GM21526 (cell line): ENCODE results near the gene DTYMK.

Experiments used
- ATAC-seq: cut with Tn5 transposase; IDR thresholded peaks from one replicate; pipeline ENCODE4 v1.9.1; 2021; ENCODE audit warnings: moderate library complexity; ENCODE audit not compliant: unreplicated experiment, low FRiP score

Gene DTYMK

GRCh38 chr2:241652722-241653121 lies 33.9 kb downstream of the DTYMK start:
- no peak for ATAC-seq

DNA sequence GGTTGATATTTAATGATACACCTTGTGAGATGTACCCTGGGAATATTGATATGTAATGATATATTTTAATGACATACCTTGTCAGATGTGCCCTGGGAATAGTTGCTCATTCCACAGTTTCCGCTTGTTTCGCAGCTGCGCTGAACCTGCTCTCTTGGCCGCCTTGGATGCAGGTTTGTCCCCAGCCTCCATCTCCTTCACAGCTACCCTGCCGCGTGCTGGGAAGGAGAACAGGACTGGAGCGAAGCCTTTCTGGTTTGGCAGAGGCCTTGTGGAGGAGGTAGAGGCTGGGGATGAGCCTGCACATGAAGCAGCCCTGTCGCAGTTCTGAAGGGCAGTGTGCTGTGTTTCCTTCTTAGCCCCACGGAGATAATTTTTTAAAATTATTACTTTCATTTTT lies 34.5 kb downstream of the DTYMK start:
- no peak for ATAC-seq

GRCh38 chr2:241649927-241650326 lies 36.7 kb downstream of the DTYMK start:
- no peak for ATAC-seq

GRCh38 chr2:241649404-241649803 lies 37.2 kb downstream of the DTYMK start:
- no peak for ATAC-seq

DNA sequence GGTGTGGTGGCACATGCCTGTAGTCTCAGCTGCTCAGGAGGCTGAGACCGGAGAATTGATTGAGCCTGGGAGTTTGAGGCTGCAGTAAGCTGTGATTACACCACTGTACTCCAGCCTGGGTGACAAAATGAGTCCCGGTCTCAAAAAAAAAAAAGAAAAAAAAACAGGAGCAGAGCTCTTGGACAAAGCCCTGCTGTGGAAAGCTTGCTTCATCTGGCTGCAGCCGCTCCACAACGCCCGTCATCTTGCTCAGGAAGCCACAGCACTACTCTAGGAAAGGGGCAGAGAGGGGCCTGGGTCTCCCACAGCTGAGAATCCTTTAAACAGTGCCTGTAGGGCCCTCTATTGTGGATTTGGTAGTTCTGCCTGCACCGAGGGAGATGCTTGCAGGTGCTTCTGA lies 38.2 kb downstream of the DTYMK start:
- no peak for ATAC-seq

- ATAC-seq = no peak
Observed at GRCh38 chr2:241645915-241646645, 40.5 kb downstream of the DTYMK start.

GRCh38 chr2:241645056-241645914 lies 41.3 kb downstream of the DTYMK start:
- ATAC-seq = no peak

- no peak for ATAC-seq
Observed at GRCh38 chr2:241641631-241642030, 45.0 kb downstream of the DTYMK start.

DNA sequence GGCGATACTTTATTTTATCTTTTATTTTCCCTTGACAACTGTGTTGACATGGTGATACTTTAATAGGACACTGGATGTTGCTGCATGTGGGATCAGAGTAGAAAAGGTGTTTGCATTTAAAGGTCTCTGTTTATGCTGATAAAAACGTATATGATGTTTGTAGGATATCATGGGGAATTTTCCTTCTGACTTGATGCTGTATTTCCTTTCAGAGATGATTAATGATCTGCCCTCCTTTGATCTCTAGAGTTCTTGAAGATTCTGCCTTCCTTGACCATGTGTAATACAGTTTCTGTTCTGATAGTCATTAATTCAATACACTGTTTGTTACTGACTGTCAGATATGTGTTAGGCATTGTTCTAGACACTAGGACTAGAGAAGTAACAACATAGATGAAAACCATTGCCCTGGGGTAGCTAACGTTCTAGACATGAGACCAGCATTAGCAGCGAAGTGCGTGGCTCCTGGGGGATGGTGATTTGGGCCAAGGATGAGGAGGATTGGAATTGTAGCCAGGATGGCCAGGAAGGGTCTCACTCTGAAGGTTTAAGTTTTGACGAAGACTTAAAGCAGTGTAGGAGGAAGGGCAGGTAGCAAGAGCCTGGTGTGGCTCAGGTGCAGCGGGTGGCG lies 46.3 kb downstream of the DTYMK start:
- ATAC-seq = no peak

GRCh38 chr2:241639385-241639784 lies 47.2 kb downstream of the DTYMK start:
- no peak for ATAC-seq

DNA sequence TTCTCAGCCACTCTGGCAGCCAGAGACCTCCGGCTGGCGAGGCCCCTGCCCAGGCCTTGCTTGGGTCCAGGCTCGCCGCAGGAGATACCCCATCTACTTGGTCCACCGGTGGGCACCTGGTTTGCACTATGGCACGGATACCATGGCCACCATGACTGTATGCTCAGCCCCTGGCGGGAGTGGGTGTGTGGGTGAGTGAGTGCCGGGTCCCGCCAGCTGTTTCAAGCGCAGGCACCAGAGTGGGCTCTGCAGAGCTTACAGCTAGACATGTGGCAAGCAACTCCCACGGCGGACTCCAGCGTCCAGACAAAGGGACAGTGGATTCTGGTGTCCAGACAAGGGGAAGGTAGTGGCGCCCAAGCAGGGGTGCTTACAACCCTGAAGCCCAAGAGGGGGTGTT lies 47.7 kb downstream of the DTYMK start:
- ATAC-seq = no peak

DNA sequence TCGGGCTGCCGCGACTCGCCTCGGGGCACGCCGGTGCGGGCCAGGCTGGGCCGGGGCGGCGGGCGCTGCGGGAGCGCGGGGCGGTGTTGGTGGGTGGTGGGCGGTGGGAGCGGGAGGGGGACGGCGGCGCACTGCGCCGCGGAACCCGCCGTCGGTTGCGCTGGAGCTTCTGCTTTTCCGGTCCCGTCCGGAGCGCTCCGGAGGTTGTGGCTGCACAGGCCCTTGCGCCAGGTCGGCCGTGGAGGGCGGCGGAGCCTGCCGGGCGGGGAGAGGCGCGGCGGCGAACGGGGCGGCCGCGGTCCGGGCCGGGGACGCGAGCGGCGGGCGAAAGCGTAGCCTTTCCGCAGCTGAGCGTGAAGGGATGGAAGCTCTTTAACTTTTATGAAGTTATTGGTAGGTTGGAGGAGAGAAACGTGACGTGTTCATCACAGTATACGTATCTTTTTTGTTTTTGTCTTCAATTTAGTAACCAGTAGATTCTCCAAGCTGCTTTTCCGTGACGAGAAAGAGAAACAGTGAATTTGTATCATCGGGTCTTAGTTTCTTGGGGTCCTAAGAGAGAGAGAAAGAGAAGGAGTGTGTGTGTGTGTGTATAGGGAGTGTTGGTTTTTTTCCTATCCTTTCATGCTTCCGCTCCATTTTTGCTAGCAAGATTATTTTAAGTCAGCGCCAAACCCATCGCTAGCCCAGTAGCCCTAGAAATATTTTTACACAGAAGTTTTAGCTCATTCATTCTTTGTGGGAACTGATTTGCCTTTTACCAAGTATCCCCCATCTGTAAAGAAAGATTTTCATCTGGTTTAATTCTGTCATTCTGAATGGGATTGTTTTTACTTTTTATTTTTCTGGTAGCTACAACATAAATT lies 48.6 kb downstream of the DTYMK start:
- peak; percentile 28 for ATAC-seq

- peak; percentile 50 for ATAC-seq
Observed at GRCh38 chr2:241637018-241637794, 49.4 kb downstream of the DTYMK start, which contains the start of the genes ATG4B and THAP4. ATG4B (plus strand) TSS chr2:241637693; CDS start chr2:241637715, 22 bp downstream. THAP4 (minus strand) TSS chr2:241637158; CDS start chr2:241637017, 141 bp downstream.

- ATAC-seq = peak; percentile 24
Observed at GRCh38 chr2:241636182-241637017, 50.2 kb downstream of the DTYMK start.

DNA sequence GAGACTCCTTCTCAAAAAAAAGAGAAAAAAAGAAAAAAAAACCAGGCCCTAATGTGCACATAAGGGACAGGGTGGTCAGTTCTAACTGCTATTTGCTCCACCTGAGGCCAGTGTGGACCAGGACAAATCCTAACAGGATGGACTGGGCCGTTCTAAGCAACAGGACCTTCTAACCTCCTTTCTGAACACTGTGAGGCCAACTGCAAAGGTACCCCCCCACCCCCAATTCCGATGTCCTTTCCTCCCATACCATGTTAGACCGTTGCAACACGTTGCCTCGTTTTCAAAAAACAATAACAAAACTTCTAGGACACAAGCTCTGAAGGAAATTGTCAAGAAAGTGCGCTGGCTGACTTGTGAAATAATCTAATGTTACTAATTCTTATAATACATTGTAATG lies 50.9 kb downstream of the DTYMK start:
- ATAC-seq = no peak

DNA sequence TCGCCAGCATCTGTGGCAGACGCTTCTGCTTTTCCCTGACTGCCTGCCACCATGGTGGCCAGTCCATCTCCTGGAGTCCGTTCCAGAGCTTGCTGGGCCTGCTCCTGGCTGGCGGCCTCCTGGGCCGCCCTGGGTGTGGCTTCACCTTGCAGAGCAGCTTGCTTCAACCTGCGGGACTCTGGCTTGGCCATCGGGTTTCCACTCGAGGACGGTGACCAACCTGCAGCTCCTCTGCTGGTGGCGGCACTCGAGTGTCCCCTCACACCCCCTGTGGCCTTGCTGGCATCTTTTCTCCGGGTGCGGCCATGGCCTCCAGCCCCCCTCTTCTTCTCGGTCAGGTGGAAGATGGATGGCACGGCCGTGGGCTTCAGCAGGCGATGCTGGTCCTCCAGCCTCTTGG lies 53.1 kb downstream of the DTYMK start:
- ATAC-seq = no peak

DNA sequence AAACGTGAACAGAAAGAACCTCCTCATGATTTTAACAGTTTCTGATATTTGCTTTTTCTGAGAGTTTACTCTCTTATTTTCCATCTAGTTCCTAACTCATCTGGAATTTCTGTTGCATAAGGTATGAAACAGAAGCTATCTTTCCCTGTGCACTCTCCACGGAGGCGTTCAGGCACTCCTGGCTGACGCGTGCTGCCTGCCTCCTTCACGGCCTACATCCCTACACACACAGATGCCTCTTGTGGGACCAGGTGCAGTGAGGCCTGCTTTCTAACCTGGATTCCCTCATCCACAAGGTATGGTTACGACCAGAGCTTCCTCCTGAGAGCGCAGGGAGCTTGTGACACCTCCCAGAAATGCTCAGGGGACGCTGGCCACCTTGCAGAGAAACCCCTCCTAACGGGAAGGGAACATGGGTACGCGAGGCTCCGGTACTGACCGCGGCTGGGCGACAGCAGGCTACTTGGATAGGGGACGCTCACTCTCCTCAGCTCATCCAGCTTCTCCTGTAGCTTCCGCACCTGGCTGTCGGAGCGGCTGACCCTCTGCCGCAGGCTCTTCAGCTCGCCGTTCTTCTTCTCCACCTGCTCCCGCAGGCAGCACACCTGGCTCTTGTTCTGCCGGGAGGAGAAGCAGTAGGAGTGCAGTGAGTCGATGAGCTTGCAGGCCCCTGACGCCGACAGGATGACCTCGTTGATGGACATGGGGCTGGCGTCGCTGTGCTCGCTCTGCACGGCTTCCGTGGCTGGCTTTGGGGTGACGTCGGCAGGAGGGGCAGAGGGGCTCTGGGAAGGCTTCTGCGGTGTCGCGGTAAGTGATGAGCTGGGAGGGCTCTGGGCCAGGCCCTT lies 53.9 kb downstream of the DTYMK start:
- ATAC-seq = no peak
